ENCODE measurements around the gene ACOT12. TPM values are rescaled to one million over a fixed set of nuclear protein-coding genes. Genes with fewer than 3 reads are reported as not detected.

ACOT12 gene
- total RNA-seq, 1 donor from 2014 or later, result not detected

DNA sequence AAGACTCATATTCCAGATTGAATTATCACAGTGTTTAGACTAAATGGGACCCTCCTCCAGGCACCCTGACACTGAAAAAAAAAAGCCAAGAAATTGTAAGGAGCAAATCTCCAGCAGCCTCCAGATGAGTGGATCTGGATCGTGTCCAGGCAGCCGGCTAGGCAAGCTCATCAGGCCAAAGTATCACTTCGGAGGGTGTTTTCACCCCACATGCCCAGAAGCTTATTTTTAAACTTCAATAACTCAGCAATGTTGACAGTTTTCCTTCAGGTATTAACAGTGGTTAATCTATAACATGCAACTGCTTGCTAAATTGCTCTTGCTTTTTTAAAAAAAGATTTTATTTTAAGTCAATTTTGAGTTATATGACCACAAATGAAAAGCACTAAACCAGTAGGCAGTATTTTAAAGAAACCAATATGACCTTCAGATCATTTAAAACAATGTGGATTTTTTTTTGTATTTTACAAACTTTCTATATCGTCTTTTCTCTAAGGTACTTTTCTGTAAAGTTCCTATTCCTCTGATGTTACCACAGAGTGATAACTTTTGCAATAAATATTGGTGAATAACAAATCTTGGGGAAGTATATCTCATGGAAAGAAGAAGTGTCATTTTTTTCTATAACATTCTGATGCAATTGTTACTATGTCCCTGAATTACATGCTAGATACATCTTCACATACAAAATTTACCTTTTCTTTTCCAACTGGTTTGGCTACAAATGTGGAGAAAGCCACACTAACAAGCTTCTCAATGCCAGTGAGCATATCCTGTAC lies 30.7 kb downstream of the ACOT12 start:
- Histone ChIP-seq H3K4me1 (no peaks in the 10 kb centered on the region), H3K27me3 (ENCODE audit: low read depth) (peaks cover 10% of the 10 kb centered on the region), H3K27ac (replicated peaks) (no peak overlapping the region), H3K9me3 (replicated peaks) (no peaks in the 10 kb centered on the region), H3K36me3 (no peaks in the 10 kb centered on the region), H3K4me3 (no peak overlapping the region)
- no peak for TF ChIP-seq CTCF (IDR thresholded peaks at IDR 0.05; ENCODE audit: borderline replicate concordance)
- intact Hi-C loops (cut with micrococcal nuclease), result no loop called here
- no peak for DNase-seq

DNA sequence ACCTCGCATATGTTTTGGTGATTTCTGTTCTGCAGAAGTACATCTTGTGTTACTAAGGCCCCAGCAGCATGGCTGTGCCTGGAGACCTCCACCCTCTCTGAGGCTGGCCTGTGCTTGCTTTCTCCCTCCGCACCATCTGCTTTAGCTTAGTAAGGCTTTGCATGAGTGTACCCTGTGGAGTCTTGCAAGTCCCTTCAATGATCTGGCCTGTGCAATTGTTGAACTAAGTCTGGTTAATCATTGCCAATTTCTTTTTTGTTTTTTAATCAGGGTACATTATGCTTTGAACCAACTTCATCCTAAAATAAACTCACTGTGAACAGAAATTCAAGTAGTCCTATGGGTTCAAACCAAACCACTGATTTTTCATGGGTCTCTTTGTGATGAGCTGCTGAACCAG lies 32.3 kb downstream of the ACOT12 start:
- Histone ChIP-seq H3K36me3 (no peaks in the 10 kb centered on the region), H3K27me3 (ENCODE audit: low read depth) (peaks cover 10% of the 10 kb centered on the region), H3K4me1 (no peaks in the 10 kb centered on the region), H3K27ac (replicated peaks) (no peak overlapping the region), H3K4me3 (no peak overlapping the region), H3K9me3 (replicated peaks) (no peaks in the 10 kb centered on the region)
- intact Hi-C loops (cut with micrococcal nuclease), result no loop called here
- TF ChIP-seq CTCF (IDR thresholded peaks at IDR 0.05; ENCODE audit: borderline replicate concordance), result no peak
- no peak for DNase-seq

DNA sequence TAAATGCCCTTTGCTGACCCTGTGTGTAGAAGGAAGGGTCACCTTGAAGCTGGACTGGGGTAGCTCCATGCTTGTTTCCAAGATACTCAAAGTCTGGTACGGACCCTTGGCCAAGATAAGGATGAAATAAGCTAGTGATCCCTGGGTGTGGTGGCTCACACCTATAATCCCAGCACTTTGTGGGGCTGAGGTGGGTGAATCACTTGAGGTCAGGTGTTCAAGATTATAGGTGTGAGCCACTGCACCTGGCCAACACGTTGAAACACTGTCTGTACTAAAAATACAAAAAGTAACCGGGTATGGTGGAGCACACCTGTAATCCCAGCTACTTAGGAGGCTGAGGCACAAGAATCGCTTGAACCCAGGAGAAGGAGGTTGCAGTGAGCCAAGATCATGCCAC lies 33.3 kb downstream of the ACOT12 start:
- DNase-seq, result no peak
- intact Hi-C loops (cut with micrococcal nuclease), result no loop called here
- no peaks in the 10 kb centered on the region for H3K9me3 ChIP-seq (replicated peaks)
- no peak overlapping the region for H3K27ac ChIP-seq (replicated peaks)
- no peaks in the 10 kb centered on the region for H3K4me1 ChIP-seq
- no peak for TF ChIP-seq CTCF (IDR thresholded peaks at IDR 0.05; ENCODE audit: borderline replicate concordance)
- peaks cover 10% of the 10 kb centered on the region for H3K27me3 ChIP-seq (ENCODE audit: low read depth)
- no peak overlapping the region for H3K4me3 ChIP-seq
- H3K36me3 ChIP-seq, result no peaks in the 10 kb centered on the region

DNA sequence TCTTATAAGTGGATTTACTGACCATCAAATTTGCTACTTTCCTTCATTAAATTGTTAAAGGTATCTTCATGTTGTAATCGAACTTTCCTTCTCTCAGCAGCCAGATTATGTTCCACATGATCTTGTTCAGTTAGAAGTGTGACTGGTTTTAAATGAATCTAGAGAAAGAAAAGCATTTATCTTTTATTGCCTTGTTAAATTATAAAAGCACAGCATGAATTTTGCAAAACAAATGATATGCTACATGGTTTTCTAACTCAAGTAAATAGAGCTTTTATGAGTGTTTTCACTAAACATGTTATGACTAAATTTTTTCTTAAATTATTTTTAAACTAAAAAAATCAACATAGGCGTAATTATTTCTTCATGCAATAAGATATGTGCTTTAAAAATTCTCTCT lies 34.1 kb downstream of the ACOT12 start:
- Histone ChIP-seq H3K27me3 (ENCODE audit: low read depth) (peaks cover 10% of the 10 kb centered on the region), H3K9me3 (replicated peaks) (no peaks in the 10 kb centered on the region), H3K36me3 (no peaks in the 10 kb centered on the region), H3K4me3 (no peak overlapping the region), H3K27ac (replicated peaks) (no peak overlapping the region), H3K4me1 (no peaks in the 10 kb centered on the region)
- DNase-seq, result no peak
- intact Hi-C loops (cut with micrococcal nuclease), result no loop called here
- TF ChIP-seq CTCF (IDR thresholded peaks at IDR 0.05; ENCODE audit: borderline replicate concordance), result no peak

- Histone ChIP-seq H3K27ac (replicated peaks) (no peak overlapping the region), H3K27me3 (ENCODE audit: low read depth) (peaks cover 10% of the 10 kb centered on the region), H3K36me3 (no peaks in the 10 kb centered on the region), H3K4me3 (no peak overlapping the region), H3K4me1 (no peaks in the 10 kb centered on the region), H3K9me3 (replicated peaks) (no peaks in the 10 kb centered on the region)
- intact Hi-C loops (cut with micrococcal nuclease), result no loop called here
- DNase-seq, result no peak
- TF ChIP-seq CTCF (IDR thresholded peaks at IDR 0.05; ENCODE audit: borderline replicate concordance), result no peak
These were observed 34.8 kb downstream of the ACOT12 start for GRCh38 chr5:81359108-81359507.

All from left ventricle myocardium inferior (tissue), 1 donor.